Hepatocyte (in vitro differentiated cells): ENCODE data around the gene SP2. TPM values are rescaled to one million over a fixed set of nuclear protein-coding genes. Genes with fewer than 3 reads are reported as not detected.

Experiments
- DNase-seq: peaks from one replicate; pipeline ENCODE4 v3.0.0-alpha.2; 2016; ENCODE audit warnings: low spot score
- H2AFZ ChIP-seq: fragments of 200-600 bp; sonication (generic); 2 replicates; pipeline ENCODE4 v1.6.0; 2016; ENCODE audit warnings: antibody characterized with exemption, mild to moderate bottlenecking
- H3K27ac ChIP-seq: fragments of 200-600 bp; sonication (generic); 2 replicates; pipeline ENCODE4 v1.5.1; 2016; ENCODE audit warnings: mild to moderate bottlenecking
- H3K27me3 ChIP-seq: fragments of 200-600 bp; sonication (generic); 2 replicates; pipeline ENCODE4 v1.6.1; 2016
- H3K36me3 ChIP-seq: fragments of 200-600 bp; sonication (generic); replicated peaks from 2 replicates; pipeline ENCODE4 v1.5.1; 2016; ENCODE audit warnings: low read depth; ENCODE audit not compliant: insufficient read depth
- H3K4me1 ChIP-seq: fragments of 200-600 bp; sonication (generic); 2 replicates; pipeline ENCODE4 v1.5.1; 2016; ENCODE audit warnings: mild to moderate bottlenecking, moderate library complexity; ENCODE audit not compliant: insufficient read depth
- H3K4me2 ChIP-seq: fragments of 200-600 bp; sonication (generic); 2 replicates; pipeline ENCODE4 v1.6.0; 2016
- H3K4me3 ChIP-seq: fragments of 200-600 bp; sonication (generic); 2 replicates; pipeline ENCODE4 v1.5.1; 2016; ENCODE audit warnings: mild to moderate bottlenecking
- H3K79me2 ChIP-seq: fragments of 200-600 bp; sonication (generic); 2 replicates; pipeline ENCODE4 v1.6.0; 2017; ENCODE audit warnings: mild to moderate bottlenecking
- H3K9me2 ChIP-seq: fragments of 200-600 bp; sonication (generic); replicated peaks from 2 replicates; pipeline ENCODE4 v1.6.0; 2017; ENCODE audit warnings: mild to moderate bottlenecking; ENCODE audit not compliant: insufficient read depth
- H3K9me3 ChIP-seq: fragments of 200-600 bp; sonication (generic); 2 replicates; pipeline ENCODE4 v1.5.1; 2016; ENCODE audit warnings: low read depth, mild to moderate bottlenecking
- H4K20me1 ChIP-seq: fragments of 200-600 bp; sonication (generic); 2 replicates; pipeline ENCODE4 v1.6.0; 2016; ENCODE audit warnings: mild to moderate bottlenecking; ENCODE audit not compliant: insufficient read depth, poor library complexity, severe bottlenecking
- EZH2 ChIP-seq: fragments of 200-600 bp; sonication (generic); IDR thresholded peaks from 2 replicates; pipeline ENCODE4 v1.6.1; 2016; ENCODE audit warnings: antibody characterized with exemption, mild to moderate bottlenecking, borderline replicate concordance
- EZH2phosphoT487 ChIP-seq: fragments of 200-600 bp; sonication (generic); IDR thresholded peaks from one replicate; pipeline ENCODE4 v1.6.1; 2018; ENCODE audit warnings: antibody characterized with exemption, mild to moderate bottlenecking, low read depth, moderate library complexity; ENCODE audit not compliant: unreplicated experiment, severe bottlenecking
- WGBS: methylation state at CpG from one replicate; pipeline ENCODE4 v1.1.6; 2016; ENCODE audit warnings: low lambda C conversion rate; ENCODE audit errors: missing lambda C conversion rate; 5-methylcytosine and 5-hydroxymethylcytosine counted together
- polyA plus RNA-seq: library from polyadenylated mRNA; unstranded; fragments of >200 nt; fragmentation: Nextera tagmentation; extraction: Ambion mirVana; gene quantifications from 2 replicates; pipeline ENCODE4 v1.2.1, GENCODE V29; 2016
- total RNA-seq: library from RNA; depleted of rRNA; stranded (reverse); fragments of >200 nt; gene quantifications from 2 replicates; pipeline ENCODE4 v1.2.3, GENCODE V29; 2014
- TF ChIP-seq, protein P1 (sequence below): fragments of 200-600 bp; sonication (generic); IDR thresholded peaks from 2 replicates; pipeline ENCODE4 v1.5.1; 2016; ENCODE audit warnings: antibody characterized with exemption, mild to moderate bottlenecking; ENCODE audit not compliant: poor library complexity

Gene SP2
- total and polyA plus RNA-seq, 2 experiments from 2014 or later: 1.5 to 10.6 TPM

DNA sequence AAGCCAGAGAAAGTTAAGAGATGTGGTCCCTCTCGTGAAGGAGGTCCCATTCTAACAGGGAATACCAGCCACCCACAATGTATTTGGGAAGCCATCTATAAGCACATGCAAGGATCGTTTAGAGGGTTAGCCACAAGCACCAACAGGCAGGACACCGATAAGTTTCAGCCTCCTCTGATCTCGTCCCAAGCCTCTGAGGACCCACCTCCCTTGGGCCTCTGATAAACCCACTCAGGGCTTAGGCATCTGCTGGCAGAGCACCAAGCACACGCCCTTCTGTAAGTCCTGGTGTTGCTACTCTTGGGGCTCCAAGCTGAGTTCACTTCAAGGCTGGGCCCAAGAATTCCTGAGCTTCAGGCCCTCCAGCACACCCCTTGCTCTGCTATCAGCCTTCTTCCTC lies 39.9 kb downstream of the SP2 start:
- DNase-seq: no peak
- H3K4me1 ChIP-seq: no peaks in the 10 kb centered on the region
- TF ChIP-seq EZH2 (no peak), EZH2phosphoT487 (no peak)
- TF ChIP-seq, protein P1, sequence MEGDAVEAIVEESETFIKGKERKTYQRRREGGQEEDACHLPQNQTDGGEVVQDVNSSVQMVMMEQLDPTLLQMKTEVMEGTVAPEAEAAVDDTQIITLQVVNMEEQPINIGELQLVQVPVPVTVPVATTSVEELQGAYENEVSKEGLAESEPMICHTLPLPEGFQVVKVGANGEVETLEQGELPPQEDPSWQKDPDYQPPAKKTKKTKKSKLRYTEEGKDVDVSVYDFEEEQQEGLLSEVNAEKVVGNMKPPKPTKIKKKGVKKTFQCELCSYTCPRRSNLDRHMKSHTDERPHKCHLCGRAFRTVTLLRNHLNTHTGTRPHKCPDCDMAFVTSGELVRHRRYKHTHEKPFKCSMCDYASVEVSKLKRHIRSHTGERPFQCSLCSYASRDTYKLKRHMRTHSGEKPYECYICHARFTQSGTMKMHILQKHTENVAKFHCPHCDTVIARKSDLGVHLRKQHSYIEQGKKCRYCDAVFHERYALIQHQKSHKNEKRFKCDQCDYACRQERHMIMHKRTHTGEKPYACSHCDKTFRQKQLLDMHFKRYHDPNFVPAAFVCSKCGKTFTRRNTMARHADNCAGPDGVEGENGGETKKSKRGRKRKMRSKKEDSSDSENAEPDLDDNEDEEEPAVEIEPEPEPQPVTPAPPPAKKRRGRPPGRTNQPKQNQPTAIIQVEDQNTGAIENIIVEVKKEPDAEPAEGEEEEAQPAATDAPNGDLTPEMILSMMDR: no peak
- no peaks in the 10 kb centered on the region for H3K27me3 ChIP-seq
- no peak overlapping the region for H2AFZ ChIP-seq
- WGBS: 90% methylated on average over 5 of the region's 5 CpGs
- no peaks in the 10 kb centered on the region for H3K36me3 ChIP-seq
- no peak overlapping the region for H3K4me3 ChIP-seq
- H3K4me2 ChIP-seq: no peak overlapping the region
- H3K27ac ChIP-seq: no peak overlapping the region
- no peaks in the 10 kb centered on the region for H3K9me3 ChIP-seq
- no peaks in the 10 kb centered on the region for H3K9me2 ChIP-seq
- H3K79me2 ChIP-seq: no peaks in the 10 kb centered on the region
- no peaks in the 10 kb centered on the region for H4K20me1 ChIP-seq

DNA sequence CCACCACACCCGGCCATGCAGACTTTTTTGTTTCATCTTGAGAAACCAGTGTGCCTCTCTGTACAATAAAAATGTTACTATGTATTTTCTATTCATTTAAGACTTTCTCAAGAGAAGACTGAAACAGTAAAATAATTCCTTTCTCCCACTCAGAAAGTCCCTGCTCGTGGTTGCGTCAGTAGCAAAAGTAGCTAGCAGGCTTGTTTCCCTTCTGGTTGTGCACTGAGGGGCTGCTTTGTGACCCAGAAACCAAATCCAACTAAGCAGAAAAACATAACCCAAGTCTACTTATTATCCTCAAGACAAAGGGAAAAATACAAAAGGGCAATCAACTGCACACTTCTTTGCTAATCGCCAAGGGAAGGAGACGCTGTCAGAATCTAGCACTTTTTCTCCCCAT lies 41.9 kb downstream of the SP2 start:
- no peak for TF ChIP-seq EZH2phosphoT487
- TF ChIP-seq, protein P1: no peak
- TF ChIP-seq EZH2: no peak
- Histone ChIP-seq H3K79me2 (no peaks in the 10 kb centered on the region), H3K9me3 (no peaks in the 10 kb centered on the region), H3K36me3 (no peaks in the 10 kb centered on the region), H3K27me3 (no peaks in the 10 kb centered on the region), H3K4me2 (no peak overlapping the region), H3K27ac (no peak overlapping the region), H3K4me3 (no peak overlapping the region), H4K20me1 (no peaks in the 10 kb centered on the region), H3K9me2 (no peaks in the 10 kb centered on the region), H3K4me1 (no peaks in the 10 kb centered on the region), H2AFZ (no peak overlapping the region)
- 94% methylated on average over 5 of the region's 5 CpGs for WGBS
- DNase-seq: no peak

DNA sequence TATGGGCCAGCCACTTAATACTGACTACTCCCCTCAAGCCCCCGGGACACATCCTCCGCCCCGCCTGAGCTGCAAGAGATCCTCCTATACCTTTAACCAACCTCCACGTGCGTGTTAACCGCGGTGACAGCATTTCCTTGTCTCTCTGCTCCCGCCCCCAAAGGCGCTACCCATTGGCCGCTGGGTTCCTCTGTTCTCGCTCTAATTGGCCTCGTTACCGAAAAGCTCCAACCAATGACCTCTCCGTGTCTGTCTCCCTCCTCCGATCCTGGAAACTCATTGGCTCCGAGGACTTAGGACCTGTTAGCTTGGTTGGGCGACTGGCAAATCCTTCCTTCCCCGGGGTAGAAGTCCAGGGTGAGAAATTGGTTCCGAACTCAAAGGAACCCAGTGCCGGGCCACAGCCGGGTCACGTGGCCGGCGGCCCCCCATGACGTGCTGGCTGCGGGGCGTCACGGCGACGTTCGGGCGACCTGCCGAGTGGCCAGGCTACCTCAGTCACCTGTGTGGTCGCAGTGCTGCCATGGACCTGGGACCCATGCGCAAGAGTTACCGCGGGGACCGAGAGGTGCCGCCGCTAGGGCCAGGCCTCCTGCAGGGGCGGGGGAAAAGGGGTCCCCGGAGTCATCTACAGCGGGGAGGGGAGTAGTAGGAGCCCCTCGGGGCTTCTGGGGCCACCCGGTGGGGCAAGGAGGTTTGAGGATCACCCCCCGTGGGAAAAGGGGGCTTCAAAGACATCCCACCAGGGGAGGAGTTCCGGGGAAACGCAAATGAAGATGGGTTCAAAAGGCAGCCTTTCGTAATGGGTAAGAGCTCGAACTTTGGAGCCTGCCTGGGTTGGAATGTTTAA lies 45.4 kb downstream of the SP2 start, which contains the start of gene PNPO:
TSS of gene PNPO (plus strand) at position 326 of the 850 bp plus-strand sequence. CDS start at position 431, 105 bp downstream.
- H3K9me2 ChIP-seq: no peaks in the 10 kb centered on the region
- H3K4me3 ChIP-seq: peak within 1 kb of the TSS; percentile 13
- 60% methylated on average over 49 of the region's 50 CpGs for WGBS

More for the DNA sequence above, 45.4 kb downstream of the SP2 start, which contains the start of gene PNPO:
- Histone ChIP-seq H3K9me3 (no peaks in the 10 kb centered on the region), H4K20me1 (no peaks in the 10 kb centered on the region), H3K4me2 (peak within 1 kb of the TSS; percentile 74), H3K27ac (peak within 1 kb of the TSS; percentile 56), H3K4me1 (no peaks in the 10 kb centered on the region), H2AFZ (peak within 1 kb of the TSS; percentile 75), H3K36me3 (no peaks in the 10 kb centered on the region), H3K79me2 (no peaks in the 10 kb centered on the region), H3K27me3 (no peaks in the 10 kb centered on the region)
- no peak for TF ChIP-seq EZH2
- TF ChIP-seq, protein P1: no peak
- peak; percentile 89 for DNase-seq
